ELR (cell line): ENCODE data around the gene ZNF143.
"Not testable (repeated sequence)": the region's sequence is repeated elsewhere in the genome, so short reads cannot be mapped to it uniquely, and the experiment has no call there.

ENCODE experiments used
- DNase-seq: peaks from one replicate; pipeline ENCODE4 v3.0.0-alpha.2; 2015; ENCODE audit warnings: low read depth

Gene ZNF143

DNA sequence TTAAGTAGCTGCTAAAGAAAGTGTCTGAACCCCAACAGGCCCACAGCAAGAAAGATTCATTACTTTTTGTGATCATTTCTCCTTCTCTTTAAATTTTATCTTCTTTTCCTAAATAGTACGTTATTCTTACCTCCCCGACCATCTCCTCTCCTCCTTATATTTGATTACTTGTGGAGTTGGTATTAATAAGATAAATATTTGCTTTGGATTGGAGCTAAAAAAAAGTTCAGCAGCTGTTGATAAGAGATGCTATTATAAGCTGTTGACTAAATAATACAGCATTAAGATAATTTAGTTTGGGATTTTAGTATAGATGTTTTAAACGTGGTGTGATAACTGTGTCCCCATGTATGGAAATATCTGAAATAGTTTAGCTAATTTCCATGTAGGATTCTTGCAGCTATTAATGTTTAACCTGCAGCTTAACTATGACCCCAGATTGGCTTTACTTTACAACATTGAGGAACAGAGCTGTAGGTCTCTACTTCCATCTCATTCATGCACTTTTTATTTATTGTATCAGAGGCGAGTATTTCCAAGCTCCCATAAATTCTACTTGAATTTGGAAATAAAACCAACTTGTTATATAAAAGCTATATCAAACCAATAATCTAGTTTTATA, 37.8 kb downstream of the ZNF143 start:
- DNase-seq: no peak

DNA sequence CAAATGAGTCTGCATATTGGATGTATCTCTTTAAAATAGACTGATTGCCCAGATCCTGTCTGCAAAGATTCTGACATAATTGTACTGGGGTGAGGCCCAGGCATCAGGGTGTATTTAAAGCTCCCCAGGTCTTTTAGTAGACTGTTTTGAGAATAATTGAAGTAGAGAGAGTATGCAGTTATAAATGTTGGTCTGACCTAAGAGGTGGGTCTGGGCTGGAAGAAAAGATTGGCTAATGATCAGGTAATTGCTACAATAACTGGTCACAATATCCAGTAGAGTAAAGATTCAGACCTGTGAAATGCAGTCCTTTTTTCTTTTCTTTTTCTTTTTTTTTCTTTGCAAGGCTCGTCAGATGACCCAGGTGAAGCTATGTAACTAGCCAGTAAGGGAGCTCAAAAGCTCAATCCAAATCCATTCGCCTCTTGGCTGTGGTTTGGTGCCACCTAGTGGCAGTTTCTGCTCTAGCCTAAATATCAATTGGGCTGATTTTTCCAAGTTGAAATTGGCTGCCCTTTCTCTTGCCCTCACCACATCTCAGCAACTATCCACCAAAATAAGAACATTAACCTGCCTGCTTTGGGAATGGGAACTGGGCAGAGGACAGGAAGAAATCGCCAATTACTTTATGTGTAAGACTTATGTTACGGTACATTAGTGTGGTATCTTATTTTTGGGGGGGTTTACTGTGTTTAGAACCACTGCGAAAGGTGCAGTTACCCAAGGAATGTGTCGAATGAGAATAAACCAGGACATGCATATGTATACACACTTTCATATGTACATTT, 45.9 kb downstream of the ZNF143 start:
- DNase-seq: peak; percentile 83

DNA sequence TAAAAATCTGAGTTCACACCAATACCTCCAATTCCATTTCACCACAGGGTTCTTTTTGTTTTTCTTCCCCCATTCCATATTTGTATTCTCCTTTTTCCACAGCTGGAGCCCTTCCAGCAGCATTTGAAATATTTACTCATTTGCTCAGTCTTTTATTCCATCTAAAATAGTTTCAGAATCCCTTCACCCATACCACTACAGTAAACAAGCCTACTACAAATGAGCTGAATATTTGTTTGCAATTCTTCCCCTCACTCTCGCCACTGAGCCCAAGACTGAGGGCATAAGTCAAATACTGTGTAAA, 46.4 kb downstream of the ZNF143 start:
- no peak for DNase-seq

DNA sequence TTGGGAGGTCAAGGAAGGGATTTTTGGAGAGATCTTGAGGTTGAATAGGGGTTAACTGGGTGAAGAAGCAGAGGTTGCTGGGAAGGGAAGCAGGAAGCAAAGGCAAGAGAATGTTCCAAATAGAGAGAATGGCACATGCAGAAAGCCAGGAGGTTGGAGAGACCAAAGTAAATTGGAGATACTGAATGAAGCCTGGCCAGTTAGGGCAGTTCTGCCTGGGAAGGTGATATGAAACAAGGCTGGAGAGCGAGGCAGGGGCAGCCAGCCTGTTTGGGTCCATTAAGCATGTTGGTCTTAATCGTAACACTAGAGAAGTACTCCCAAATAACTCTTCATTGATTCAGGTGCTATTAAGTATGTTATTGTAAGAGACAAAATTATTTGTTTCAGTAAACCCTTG, 48.2 kb downstream of the ZNF143 start:
- no peak for DNase-seq

DNA sequence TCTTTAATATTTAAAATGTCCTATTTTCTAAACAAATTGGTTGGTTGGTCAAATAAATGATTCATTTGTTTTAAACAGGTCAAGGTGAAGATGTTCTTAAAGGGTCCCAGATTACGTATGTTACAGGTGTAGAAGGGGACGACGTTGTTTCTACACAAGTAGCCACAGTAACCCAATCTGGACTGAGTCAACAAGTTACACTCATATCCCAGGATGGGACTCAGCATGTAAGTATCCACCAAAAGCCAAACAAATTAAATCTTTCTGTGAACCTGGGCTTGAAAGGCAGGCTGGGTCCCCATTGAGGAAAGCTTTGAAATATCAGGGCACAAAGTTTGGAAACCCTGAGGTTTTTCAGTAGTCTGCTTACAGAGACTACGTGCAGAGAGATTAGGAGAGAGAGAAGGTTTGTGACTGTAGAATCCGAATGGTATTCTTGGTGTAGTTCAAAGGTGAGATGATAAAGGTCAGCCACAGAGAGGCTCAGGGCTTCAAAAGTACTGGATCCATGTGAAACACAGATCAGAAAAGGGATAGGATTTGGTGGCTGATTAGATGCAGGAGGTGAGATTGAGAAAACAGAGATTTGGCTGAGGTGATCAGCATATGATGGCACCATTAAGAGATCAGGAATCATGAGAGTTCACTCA, 51.7 kb downstream of the ZNF143 start:
- peak; percentile 64 for DNase-seq

DNA sequence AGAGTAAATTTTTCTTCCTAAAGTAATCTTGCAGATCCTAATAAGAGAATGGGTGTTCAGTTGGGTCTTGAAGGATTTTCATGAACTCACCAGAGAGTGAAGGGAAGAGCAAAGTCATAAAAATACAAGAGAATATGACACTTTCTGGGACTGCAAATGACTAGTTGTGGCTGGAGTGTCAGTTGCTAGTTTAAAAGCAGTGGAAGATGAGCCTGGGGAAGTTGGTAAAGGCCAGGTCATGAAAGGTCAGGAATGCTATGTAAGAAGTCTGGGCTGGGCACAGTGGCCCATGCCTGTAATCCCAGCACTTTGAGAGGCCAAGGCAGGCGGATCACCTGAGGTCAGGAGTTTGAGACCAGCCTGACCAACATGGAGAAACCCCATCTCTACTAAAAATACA, 53.8 kb downstream of the ZNF143 start:
- not testable (repeated sequence) for DNase-seq

DNA sequence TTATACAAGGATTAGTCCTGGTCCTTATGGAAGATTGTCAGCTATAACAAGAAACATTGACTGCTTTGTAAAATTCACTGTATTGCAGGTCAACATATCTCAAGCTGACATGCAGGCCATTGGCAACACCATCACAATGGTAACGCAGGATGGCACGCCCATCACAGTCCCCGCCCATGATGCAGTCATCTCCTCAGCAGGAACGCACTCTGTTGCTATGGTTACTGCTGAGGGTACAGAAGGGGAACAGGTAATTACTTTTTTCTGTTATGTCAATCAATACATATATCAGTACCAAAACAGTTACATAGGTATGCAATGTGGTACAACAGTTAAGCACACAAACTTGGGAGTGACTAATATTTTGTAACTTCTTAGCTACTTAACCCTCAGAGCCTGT, 55.3 kb downstream of the ZNF143 start:
- no peak for DNase-seq

DNA sequence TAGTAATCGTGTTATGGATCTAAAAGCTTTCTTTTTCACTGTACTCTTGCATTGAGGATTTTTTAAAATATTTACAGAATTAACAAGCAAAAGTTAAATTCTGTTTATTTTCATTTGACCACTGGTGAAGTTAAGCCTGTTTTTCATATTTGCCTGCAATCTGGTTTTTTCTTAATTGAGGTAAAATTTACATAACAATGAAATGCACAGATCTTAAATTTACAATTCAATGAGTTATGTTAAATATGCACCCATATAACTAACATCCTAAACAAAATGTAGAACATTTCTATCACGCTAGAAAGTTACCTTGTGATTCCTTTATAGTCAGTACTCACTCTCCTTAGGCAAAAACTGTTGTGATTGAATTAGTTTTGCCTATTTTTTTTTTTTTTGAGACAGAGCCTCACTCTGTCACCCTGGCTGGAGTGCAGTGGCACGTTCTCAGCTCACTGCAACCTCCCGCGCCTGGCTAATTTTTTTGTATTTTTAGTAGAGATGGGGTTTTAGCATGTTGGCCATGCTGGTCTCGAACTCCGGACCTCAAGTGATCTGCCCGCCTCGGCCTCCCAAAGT, 58.1 kb downstream of the ZNF143 start:
- DNase-seq: no peak

DNA sequence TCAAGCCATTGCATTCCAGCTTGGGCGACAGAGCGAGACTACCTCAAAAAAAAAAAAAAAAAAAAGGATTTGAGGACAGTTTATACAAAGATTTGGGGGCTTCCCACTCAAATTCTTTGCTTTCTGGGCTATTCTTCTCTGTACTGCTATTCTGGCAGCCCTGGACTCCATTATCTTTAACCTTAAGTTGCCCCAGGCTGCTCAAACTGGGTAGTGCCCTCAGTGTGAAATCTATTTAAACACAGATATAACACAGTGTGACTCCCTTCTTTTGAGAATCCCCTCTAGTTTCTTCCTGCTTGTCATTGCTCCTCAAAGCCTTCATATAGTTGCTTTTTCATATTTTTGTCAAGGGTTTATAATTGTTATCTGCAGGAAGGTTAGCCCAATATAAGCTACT, 63.2 kb downstream of the ZNF143 start:
- no peak for DNase-seq

DNA sequence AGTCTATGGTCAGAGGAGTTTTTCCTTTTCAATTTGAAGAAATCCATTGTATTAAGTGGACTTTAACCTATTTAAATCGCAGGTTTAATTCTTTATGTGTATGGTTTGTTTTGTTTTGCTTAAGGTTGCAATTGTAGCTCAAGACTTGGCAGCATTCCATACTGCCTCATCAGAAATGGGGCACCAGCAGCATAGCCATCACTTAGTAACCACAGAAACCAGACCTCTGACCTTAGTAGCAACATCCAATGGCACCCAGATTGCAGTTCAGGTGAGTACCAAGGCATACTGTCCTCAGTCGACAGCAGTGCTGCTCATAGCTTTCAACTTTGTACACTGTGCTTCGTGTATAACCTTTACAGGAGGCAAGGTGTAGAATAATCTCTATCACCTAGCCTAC, 64.3 kb downstream of the ZNF143 start:
- DNase-seq: no peak

DNA sequence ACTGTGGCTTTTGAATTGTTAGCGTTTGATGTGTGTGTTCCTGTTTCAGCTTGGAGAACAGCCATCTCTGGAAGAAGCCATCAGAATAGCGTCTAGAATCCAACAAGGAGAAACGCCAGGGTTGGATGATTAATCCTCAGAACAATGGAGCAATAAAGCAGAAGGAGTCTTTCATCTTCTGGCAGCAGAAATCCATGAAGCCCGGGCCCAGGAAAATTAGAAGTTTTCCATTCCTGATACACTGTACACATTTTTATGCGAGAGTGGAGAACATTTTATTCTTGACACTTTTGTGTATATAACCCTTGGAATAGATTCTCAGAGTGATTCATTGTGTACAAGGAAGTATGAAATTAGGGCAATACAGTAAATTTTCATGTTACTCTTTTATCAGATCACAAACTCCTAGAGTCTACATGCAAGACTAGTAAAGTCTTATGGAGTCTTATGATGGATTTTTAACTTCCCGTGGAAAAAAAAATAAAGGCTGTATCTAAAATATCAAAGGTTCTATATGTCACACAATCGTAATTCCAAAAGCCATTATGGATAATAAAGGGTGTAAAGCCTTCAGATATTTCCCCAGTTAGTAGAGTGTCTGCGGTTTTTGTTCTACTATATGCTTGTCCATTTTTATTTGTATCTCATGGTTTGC, 66.8 kb downstream of the ZNF143 start:
- DNase-seq: peak; percentile 48

DNA sequence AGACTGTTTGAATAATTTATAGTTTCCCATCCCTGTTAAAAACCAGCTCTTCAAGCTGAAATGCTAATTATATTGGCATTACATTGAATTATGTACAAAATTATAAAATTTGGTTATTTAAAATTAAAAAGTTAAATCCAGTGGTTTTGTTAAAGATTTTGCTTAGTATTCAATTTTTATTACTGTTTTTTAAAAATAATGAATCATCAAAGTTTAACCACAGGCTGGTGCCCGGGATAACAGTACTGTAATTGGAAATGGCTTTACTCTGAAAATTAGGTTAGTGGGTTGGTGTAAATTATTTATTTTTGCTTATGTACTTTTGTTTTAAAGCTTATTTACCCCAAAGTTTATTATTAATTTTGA, 67.3 kb downstream of the ZNF143 start:
- DNase-seq: no peak

DNA sequence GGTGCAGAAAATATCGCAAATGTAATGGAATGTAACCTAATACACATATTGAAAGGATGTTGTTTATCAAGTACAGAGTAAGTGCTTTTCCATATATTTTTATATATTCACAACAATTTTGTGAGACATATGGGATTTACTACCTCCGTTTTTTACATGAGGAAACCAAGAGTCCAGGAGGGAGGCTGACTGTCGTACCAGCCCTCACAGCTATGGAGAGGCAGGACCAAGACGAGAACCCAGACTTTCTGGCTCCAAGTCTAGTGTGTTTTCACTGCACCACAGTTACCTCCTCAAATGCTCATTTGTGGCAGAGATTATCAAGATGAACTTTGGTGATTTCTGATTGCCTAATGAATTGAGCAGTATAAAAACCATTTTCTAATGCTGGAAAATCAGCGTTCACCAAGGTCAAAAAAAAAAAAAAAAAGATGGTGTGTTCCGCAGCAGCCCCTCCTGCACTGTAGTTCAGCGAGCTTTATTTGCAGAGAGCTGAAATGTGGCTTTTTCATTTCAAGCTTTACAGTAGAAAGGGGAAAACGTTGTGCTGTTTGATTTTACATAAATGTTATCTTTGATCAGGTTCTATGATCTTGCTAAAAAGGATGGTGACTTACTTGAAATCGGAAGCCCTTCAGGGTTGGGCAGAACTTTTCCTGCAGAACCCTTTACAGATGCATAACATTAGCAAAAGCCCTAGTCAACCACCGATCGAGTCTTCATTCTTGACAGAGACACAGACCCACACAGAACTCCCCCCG, 67.9 kb downstream of the ZNF143 start:
- DNase-seq: no peak

DNA sequence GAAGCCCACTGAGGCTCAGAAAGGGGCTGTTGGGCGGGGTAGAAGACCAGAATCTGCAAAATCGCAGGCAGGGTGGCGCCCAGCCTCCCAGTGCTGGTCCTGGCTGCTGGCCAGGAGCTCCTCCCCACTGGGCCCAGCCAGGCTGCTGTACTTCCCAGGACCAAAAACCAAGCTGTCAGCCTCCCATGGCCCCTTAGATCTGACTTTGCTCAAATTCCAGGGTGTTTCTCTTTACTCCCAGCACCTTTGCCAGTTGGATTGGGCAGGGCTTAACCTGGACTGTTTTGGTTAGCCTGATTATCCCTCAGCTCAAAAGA, 68.5 kb downstream of the ZNF143 start:
- DNase-seq: no peak

DNA sequence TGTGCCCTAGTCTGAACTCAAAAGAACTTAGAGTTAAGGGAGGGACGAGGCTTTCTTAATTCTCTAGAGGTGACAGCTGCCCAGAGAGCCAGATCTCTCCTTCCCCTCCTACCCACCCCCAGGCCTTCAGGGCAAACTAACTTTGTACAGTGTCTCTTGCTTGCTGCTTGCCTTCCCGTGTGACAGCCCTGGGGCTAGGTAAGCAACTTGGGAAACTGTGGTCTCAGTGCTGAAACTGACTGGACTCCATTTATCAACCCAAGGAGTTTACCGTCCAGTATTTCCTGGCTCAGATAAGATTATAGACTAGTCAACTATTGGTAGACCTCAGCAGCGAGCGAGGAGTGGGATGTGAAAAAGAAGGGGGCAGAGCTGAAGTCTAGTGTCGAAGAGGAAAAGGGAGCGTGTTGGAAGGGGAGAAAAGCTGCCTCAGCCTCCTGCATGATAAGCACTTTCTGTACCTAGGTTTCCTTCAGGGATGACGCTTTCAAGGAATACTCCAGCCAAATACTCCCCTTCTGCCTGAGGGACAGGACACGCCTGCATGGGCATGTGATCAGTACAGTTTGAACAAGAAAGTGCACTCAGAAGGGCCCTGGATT, 69.3 kb downstream of the ZNF143 start:
- DNase-seq: no peak

DNA sequence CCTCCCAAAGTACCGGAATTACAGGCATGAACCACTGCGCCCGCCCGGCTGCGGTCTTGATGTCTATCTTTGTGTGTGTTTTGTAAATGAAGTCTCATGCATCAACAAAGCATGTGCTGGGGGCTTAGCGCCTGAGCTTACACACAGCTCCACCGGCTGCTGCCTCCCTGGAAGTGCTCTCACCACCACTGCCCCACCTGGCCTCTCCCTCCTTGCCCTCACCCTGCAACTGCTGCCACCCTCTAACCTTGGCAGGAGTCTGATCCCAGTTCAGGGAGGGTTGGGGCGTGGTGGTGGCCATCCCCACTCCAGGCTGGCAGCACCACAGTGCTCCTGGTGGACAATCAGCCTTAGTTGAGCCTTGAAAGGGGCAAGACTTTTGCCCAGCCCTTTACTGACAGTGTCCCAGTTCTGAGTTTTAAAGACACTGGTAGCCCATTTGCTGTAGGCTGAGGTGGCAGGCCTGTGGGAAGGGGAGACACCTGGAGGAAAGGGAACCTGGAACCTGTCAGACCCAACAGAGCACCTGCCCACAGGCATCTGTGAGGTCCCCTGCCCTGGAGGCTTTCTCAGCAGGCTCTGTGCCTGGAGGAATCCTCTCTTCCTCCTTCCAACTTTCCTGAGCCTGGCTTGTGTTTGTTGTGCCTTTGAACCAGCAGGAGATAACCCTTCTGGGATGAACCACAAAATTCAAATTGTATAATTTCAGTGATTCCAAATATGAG, 70.3 kb downstream of the ZNF143 start:
- no peak for DNase-seq

DNA sequence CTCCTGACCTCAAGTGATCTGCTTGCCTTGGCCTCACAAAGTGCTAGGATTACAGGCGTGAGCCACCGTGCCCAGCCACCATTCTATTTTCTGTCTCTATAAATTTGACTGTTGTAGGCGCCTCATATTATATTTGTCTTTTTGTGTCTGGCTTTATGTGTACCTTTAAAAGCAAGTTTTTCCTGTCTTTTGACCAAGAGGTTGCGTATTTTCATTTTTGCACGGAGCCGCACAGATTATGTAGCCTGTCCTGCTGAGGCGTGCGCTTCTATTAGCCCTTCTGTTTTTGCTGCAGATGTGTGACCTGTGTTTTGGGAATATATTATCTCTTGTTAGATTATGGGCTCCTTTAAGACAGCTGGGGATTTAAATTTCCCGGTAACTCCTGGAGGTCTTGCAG, 72.2 kb downstream of the ZNF143 start:
- DNase-seq: no peak

DNA sequence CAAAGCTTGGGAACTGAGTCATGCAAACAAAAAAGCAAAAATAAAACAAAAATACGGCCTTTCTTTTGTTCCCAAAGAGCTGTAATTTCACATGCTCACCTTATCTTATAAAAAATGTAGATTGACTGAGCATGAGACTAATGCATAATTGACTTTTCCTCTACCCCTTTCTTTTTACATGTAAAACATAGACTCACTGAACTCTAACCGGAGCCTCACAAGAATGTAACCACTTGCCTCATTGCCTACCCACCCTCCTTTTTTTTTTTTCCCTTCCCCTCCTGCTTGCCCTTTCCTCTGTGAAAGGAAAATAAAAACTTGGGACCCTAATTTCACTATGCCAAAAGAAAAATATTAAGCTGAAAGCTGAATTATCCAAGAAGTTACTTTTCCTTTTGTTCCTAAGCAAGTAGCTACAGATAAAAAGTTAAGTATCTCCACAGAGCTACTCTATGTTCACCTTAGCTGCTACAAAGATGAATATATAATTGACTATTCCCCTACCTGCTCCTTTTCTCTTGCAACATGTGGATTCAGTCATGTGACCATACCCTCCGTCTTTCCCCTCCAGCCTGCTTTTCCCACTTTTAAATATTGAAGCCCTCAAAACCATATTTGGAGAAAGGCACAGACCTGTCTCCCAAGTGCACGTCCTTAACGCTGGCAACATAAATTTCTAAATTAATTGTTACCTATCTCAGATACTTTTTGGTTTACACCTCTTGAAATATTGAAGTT, 73.1 kb downstream of the ZNF143 start:
- DNase-seq: no peak

DNA sequence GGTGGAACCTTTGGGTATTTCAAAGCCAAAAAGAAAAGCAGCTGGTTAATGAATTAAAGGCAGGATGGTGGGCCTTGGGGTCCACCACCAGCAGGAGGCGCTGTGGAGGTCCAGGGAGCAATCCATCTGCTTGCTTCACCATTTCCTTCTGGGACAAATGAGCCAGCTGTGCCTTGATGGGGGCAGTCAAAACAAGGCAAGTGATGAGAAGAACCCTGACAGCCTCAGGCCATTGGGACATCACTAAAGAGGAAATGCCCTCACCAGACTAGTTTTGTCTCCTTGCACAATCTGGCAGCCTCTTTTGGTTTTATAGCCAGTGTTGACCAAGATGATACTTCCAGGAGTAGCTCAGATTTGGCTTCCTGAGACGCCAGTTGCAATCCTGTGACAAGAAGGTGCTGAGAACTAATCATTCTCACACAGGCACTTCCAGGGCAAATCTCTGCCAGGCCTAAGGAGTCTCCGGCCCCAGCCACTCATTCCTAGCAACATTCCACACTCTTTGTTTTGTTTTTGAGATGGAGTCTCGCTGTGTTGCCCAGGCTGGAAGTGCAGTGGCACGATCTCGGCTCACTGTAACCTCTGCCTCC, 74.5 kb downstream of the ZNF143 start:
- DNase-seq: peak; percentile 65

DNA sequence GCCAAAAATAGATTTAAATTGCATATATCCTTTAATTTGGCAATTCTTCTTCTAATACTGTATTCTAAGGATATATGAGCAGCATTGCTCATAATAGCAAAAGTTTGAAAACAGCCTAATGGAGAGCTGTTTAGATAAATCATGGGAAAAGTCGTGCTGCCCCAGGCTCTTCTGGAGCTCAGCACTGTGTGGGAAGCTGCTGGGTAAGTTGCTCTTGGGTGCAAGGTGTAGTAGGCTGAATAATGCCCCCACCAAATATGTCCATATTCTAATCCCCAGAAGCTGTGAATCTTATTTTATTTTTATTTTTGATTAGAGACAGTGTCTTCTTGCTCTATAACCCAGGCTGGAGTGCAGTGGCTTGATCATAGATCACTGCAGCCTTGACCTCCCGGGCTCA, 77.7 kb downstream of the ZNF143 start:
- DNase-seq: no peak
